GM12873 (cell line): Measurements from ENCODE around the gene RARG.
A peak's percentile ranks its signal among the peaks of the same experiment; 100 is the strongest.

Source experiments
- TF ChIP-seq, protein P1 (sequence below): IDR thresholded peaks from 2 replicates; pipeline ENCODE4 v1.5.1; 2012; ENCODE audit warnings: low read depth, mild to moderate bottlenecking, moderate library complexity, low read length, control low read depth; ENCODE audit not compliant: insufficient read depth; ENCODE audit errors: missing control alignments

RARG gene

DNA sequence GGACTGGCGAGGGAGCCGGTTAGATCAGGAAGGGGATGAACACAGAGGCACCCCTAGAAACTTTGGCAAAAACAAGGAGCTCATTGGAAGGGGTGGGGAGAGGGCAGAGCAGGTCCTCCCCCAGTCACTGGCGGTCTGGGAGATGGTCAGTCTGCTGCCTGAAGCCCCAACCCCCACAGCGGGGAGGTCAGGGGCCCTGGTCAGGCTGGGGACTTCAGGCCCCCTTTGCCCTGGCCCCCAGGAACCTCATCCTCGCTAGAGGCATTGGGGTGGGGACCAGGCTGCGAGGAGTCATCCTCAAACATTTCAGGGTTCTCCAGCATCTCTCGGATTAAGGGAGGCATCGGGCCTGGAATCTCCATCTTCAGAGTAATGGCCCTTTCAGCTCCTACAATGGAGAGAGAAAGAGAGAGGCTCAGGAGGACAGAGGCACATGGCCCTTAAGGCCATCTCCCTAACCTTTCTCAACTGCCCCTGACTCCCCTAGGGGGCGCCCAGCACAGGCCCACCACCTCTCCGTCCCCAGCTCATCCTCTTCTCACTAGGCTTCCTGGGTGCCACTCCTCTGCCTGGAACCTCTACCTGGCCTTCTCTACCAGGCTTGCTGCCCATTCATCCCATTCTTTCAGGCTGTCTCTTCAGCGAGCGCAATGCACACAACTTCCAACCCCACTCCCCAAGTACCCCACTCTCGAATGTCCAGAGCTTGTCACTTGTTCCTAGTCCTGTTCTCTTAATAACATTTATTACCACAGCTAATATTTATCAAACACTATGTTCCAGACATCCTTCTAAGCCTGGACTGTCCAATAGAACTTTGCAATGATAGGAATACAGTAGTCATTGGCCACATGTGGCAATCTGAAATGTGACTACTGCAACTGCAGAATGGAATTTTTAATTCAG, 20.3 kb downstream of the RARG start:
- TF ChIP-seq, protein P1, sequence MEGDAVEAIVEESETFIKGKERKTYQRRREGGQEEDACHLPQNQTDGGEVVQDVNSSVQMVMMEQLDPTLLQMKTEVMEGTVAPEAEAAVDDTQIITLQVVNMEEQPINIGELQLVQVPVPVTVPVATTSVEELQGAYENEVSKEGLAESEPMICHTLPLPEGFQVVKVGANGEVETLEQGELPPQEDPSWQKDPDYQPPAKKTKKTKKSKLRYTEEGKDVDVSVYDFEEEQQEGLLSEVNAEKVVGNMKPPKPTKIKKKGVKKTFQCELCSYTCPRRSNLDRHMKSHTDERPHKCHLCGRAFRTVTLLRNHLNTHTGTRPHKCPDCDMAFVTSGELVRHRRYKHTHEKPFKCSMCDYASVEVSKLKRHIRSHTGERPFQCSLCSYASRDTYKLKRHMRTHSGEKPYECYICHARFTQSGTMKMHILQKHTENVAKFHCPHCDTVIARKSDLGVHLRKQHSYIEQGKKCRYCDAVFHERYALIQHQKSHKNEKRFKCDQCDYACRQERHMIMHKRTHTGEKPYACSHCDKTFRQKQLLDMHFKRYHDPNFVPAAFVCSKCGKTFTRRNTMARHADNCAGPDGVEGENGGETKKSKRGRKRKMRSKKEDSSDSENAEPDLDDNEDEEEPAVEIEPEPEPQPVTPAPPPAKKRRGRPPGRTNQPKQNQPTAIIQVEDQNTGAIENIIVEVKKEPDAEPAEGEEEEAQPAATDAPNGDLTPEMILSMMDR = peak; percentile 71

DNA sequence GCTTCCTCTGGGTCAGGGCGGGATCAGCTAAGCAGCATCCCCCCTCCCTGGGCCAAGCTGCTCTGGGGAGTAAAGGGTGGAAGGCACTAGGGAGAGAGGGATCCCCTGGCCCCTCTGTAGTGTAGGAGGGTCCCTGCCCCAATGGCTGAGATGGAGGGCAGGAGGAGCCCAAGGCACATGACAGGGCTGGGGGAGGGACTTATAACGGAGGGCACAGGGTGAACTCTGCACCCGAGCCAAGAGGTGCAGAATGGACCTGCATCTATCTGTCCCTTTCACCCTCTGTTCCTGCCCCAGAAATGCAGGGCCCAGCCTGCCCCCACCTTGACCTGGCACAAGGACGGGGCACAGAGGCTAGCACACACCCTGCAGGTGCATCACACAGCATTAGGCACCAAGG, 21.2 kb downstream of the RARG start:
- TF ChIP-seq, protein P1 = no peak

DNA sequence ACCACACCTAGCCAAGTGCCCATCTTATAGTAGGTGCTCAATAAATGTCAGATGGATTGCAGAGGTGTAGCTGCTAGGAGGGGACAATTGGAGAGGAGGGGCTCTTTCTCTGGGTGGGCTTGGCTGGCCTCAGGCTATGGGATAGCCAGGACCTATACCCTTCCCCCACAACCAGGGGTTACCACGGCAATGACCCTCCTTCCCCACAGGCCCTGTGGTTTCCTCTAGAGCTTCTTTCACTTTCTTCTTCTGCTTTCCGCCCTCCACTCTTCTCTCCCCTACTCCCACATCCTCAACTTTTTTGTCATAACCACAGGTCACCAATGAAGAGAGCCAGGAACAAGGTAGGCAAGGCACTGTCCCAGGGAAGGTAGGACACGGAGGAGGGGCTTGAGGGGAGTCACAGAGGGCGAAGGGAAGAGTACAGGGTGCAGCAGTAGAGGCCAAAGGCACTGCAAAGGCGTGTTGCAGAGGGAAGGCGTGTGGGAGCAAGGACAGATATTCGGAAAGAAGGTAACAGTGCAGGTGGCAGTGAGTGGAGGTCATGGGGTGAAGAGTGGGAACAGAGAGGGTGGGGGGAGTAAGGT, 23.0 kb downstream of the RARG start:
- TF ChIP-seq, protein P1 = no peak

DNA sequence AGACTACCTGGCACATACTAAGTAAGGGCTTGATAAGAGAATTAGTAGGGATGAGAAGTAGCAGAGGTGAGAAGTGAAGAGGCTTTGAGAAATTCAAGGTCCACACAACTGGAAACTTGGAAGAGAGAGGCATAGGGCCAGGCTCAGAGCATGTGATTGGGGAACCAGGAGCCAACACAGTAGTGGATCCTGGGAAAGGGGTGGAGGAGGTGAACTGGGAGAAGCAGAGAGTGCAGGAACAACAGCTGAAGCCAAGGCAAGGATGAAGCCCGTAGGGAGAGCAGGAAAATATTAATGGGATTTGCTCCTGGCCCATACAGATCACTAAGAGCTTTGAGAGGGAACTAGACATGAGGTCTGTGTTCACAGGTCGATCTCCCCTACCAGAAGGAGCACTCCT, 23.6 kb downstream of the RARG start:
- TF ChIP-seq, protein P1 = no peak

DNA sequence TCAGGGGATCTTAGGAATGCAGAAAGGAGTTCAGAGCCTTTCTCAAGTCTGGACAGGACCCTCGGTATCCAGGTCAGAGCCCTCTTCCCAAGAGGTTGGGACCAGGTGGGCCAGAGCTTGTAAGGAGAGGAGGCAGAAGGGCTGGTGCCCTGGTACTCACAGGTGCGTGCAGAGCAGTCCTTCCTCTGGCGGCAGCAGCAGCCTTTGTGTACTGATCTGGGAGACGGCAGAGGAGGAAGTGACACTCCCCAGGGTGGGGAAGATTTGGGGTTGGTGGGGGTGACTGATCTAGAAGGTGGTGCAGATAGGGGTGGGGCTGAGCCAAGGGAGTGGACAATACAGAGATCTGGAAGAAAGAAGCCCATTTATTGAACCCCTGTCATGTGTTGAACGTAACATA, 25.0 kb downstream of the RARG start, which contains the start of gene ITGB7:
Gene ITGB7 (minus strand): TSS at position 210 of the 400 bp plus-strand sequence. CDS start 6,808 bp downstream, outside the sequence.
- TF ChIP-seq, protein P1 = no peak

DNA sequence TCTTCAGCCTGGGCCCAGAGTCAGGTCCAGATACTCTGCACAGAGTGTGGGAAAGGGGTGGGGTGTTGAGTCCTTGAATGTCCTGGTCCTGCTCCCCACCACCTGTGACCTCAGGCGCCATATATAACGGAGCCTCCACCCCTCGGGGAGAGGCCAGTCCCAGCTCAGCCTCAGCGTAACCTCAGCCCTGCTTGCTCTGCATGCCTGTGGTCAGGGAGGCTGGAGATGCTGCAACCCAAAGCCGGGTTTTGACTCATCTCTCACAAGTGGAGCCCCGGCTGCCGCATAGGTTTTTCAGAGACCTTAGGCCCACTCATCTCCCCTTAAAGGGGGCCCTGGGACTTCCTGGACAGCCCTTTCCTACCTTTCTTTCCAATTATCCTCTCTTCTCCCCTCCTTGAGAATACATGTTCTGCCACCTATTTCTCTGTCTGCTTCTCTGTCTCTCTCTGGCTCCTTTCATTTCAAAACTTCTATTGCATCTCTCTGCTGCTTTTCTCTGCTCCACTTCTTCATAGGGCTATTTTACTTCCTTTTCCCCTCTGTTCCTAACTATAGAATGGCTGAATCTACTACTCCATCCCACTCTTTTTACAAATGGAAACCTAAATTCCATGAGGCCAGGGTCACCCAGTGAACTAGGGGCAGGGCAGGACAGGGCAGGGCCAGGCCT, 26.1 kb downstream of the RARG start:
- TF ChIP-seq, protein P1 = no peak

DNA sequence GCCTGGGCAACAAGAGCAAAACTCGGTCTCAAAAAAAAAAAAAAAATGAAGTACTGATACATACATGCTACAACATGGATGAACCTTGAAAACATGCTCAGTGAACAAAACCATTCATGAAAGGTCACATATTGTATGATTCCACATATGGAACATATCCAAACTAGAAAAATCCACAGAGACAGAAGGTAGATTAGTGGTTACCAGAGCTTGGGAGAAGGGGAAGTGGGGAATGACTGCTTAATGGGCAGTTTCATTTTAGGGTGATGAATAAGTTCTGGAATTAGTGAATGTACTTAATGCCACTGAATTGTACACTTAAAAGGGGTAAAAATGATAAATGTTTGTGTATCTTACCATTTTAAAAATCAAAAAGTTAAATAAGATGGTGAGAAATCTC, 27.7 kb downstream of the RARG start:
- TF ChIP-seq, protein P1 = no peak
